ENCODE measurements around the gene IER2.
A peak's percentile ranks its signal among the peaks of the same experiment; 100 is the strongest.
"Not testable (repeated sequence)": the region's sequence is repeated elsewhere in the genome, so short reads cannot be mapped to it uniquely, and the experiment has no call there.

IER2 gene

DNA sequence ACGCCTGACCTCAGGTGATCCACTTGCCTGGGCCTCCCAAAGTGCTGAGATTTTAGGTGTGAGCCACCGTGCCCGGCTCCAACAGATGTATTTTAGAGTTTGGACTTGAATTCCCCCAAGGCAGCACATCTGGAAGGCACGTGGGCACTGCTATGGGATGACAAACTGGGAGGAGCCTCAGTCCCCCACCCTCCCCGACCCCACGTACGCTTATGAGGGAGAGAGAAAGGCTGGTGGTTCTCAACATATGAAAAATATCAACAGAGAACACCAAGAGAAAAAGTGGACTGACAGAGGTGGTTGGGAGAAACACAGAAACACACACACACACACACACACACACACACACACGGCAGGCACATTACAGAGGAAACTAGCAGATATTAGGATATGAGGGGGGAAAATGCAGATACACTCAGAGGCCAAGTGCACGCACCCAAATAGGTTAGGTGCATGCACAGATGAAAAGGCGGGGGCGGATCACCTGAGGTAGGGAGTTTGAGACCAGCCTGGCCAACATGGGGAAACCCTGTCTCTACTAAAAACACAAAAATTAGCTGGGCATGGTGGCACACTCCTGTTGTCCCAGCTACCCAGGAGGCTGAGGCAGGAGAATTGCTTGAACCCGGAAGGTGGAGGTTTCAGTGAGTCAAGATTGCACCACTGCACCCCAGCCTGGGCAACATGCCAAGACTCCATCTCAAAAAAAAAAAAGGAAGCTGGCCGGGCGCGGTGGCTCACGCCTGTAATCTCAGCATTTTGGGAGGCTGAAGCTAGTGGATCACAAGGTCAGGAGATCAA, 3.2 kb upstream of the IER2 start:
- peak; percentile 50 for DNase-seq

DNA sequence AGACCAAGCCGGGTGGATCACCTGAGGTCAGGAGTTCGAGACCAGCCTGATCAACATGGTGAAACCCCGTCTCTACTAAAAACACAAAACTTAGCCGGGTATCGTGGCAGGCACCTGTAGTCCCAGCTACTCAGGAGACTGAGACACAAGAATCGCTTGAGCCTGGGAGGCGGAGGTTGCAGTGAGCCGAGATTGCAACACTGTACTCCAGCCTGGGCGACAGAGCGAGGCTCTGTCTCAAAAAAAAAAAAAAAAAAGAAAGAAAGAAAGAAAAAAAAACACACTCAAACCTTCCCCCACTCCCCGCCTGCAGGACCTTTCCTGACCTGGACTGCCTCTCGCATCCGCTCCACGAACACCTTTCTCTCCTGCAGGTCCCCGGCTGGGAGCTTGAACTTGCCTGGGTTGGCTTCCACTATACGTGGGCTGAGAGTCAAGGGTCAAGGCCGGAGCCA, 1.0 kb upstream of the IER2 start:
- DNase-seq, result not testable (repeated sequence)

- peak; percentile 39 for DNase-seq
Measured at GRCh38 chr19:13149628-13150186, 504 bp upstream of the IER2 start.

- no peak for DNase-seq
Measured at GRCh38 chr19:13150931-13151604, 857 bp downstream of the IER2 start.

GRCh38 chr19:13151605-13152355, 1.6 kb downstream of the IER2 start:
- peak; percentile 98 for DNase-seq

DNA sequence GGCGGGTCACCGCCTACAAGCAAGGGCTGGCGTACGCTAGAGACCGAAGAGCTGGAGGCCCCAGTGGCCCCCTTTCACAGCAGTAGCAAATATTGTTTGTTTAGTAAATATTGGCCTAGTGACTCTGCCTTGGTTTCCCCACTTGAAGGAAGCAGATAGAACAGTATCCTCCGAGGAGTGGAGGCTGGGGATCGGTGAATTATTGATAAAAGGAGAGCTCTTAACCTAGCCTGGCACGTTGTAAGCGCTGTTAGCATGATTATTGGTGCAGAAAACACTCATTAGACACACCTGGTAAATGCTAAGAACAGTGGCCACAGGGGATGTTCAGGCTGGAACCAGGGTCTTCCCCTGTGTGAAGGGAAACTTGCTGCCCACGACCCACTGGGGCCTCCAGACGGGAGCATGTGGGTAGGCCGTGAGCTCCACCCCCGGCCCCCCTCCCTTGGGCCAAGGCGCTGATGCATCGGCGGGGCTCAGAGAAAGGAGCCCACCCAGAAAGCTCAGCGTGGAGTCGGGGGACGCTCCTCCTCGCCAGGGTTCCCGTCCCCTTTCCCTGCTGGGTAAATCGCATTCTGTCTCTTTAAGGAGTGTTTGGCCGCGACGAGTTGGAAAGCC, 2.3 kb downstream of the IER2 start:
- DNase-seq, result no peak

DNA sequence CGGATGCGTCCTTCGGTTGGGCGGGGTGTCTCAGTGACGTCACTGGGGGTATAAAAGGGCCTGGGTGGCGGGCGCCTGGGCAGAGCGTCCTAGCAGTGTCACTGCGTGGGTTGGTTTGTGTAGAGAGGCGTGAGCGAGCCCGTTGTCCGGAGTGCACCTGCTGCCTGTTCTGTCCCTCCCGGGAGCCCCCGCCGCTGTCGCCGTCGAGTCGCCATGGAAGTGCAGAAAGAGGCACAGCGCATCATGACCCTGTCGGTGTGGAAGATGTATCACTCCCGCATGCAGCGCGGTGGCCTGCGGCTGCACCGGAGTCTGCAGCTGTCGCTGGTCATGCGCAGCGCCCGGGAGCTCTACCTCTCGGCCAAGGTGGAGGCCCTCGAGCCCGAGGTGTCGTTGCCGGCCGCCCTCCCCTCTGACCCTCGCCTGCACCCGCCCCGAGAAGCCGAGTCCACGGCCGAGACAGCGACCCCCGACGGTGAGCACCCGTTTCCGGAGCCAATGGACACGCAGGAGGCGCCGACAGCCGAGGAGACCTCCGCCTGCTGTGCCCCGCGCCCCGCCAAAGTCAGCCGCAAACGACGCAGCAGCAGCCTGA, 2.9 kb downstream of the IER2 start:
- DNase-seq, result peak; percentile 96

- peak; percentile 43 for DNase-seq
Measured at GRCh38 chr19:13153569-13154240, 3.5 kb downstream of the IER2 start.

DNA sequence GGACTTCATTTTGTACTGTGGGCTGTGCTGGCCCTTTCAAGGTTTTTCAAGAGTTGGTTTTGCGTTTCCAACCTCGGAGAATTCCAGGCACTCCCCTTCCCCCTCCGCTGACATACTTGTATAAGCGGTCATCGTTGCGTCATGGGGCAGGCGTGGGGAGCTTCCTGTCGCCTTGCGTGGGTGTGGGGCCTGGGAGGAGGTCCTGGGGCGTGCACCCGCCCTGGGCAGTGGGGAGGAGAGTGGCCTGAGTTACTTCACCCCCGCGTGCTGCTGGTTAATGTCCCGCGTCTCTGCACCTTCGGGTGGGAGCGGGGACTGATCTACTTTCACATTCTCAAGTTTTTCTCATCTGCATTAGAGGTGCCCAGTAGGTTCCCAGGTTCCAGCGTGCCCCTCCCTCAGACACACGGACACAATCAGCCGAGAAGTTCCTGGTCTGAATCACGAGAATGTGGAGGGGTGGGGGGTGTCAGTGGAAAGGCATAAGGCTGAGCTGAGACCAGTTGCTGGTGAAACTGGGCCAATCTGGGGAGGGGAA, 4.1 kb downstream of the IER2 start:
- peak; percentile 95 for DNase-seq

- peak; percentile 70 for DNase-seq
Measured at GRCh38 chr19:13154911-13155471, 4.8 kb downstream of the IER2 start.

DNA sequence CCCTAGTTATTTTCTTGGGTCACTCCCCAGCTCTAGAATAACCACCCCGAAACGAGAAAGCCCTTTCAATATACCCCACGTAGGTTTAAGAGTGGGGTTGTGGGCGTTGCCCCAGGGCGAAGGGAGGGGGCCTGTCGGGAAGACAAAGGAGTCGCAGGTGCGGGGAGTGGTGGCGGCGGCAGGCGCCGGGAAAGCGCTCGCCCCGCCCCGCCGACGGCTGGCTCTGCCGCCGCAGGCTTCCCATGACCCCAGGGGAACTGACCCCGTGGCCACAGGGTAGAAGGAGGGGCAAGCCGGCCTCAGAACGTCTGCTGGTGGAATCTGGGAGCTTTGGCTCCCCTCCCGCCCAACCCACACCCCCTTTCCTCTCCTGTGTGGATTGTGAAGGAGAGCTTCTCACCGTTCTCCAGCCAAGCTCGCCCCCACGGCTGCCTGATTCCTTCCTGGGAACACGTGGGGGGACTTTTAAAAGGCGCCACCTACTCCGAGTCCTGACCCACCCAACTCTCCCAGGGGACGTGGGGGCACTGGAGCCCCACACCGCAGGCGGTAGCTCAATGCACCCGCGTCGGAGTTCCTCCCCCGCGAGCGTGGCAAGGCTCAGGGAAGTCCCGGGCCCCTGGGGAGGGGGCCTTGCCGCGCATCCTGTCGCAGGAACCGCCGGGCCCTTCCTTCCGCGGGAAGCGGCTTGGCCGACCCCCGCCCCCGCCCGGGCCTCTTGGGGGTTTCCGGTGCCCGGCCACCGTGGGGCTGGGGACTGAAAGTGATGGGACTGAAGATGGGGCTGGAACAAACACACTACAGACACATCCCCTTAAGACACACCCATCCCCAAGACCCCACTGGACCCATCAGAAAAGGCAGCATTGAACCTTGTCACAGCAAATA, 5.5 kb downstream of the IER2 start:
- DNase-seq, result peak; percentile 62

- no peak for DNase-seq
Measured at GRCh38 chr19:13159713-13160112, 9.5 kb downstream of the IER2 start.

GRCh38 chr19:13160557-13160956, 10.3 kb downstream of the IER2 start:
- DNase-seq, result peak; percentile 30

DNA sequence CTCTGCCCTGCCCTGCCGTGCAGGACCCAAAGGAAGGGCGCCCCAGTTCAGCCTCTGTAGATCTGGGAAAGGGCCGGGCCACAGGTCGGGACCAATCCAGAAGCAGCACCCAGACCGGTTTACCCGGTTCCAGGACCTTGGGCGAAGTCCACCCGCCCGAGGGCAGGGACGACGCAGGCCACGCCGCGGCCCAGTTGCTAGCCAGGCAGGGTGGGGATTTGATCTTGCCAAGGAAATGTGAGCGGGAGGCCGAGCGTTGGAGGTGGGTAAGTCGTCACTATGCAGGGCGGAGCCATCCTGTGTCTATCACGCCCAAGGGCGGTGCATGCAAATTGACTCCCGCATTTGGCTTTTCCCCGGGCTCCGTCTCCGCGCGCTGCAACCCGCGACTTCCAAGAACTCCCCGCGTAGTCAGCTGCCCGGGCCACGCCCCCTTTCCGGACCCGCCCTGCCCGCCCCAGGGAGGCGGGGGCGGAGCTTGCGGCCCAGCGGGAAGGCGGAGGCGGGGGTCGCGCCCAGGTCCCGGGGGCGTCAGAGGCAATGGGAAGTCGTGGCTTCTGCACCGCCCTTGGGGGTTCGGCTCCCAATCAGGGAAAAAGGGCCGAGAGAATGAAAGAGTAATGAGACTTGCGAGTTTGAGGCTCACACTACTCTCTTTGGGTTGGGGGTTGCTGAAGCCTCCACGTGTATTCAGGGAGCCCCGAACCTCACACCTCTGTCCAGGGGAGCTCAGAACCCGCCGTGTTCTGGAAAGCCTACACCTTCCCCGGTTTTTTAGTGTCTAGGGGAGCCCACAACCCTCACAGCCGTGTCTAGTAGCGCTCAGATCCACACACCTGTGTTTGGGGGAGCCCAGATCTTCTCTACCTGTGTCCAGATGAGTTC, 12.8 kb downstream of the IER2 start:
- peak; percentile 98 for DNase-seq

DNA sequence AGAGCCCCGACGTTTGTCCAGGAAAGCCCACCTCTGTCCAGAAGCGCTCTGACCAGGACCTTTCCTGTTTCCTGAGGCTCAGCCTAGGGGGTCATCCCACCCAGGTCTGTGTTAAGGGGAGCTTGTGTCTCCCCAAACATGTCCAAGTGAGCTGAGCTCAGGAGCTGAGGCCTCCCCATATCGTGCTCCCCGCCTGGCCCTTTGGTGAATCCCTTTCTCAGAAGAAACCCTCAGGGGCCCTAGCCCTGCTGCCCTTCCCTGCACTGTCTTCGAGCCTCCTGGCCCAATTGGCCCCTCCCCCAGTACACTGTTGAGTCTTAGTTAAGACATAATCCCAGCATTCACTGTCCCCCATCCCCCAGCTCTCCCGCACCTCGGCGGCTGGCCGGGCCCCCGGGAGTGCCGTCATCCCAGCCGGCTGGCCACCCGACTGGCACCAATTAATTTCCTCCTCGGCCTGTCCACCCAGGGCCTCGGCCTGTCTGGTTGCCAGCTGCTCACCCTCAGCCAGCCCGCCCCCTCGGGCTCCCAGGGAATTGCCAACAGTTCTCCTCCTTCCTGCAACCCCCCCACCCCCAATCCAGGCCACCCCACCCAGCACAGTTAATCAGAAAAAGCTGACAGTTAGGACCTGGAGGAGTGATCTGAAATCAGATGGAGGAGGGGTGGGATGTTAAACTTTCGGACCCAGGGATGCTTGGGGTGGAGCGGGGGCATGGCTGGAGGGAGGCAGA, 13.6 kb downstream of the IER2 start:
- peak; percentile 90 for DNase-seq

DNA sequence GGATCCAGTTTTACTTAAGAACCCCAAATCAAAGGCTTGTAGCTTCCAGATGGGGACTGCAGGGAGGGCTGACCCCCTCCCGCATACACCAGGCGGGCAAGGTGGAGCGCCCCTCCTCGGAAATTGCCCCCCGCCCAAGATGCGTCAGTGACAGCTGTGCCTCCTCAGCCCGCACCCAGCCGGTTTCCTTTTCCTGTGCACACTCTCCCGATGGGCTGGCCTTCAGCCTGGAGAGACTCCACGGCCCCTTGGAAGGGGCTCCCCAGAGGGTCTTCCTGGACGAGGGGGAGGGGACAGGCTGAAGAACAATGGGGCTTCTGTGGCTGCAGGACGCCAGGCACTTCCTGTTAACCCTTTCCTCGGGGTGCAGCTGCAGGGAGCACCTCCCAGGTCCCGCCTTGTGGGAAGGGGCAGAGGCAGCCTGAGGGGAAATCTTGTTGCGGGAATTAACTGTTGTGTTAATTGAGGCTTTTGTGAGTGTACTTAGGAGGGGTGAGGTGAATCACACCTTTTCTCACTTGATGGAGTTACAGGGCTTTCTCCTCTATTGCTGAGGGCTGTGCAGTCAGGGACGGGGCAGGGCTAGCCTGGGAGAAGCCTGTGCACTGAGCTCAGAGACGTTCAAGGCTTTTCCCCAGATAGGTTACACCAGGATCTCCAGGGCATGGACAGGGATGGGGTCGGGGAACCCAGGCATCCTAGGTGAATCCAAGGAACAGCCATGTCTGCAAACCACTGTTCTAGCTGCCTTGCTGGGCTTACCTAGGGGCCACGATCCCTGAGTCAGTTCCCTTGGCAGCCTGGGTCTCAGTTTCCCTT, 14.3 kb downstream of the IER2 start:
- DNase-seq, result peak; percentile 70
